Ishikawa (cell line): ENCODE results near the gene SLC2A8.

Experiments used
- CEBPB ChIP-seq: IDR thresholded peaks from 2 replicates; pipeline ENCODE4 v1.6.1; 2012
- CREB1 ChIP-seq: IDR thresholded peaks from 2 replicates; pipeline ENCODE4 v1.6.1; 2012; ENCODE audit warnings: low read depth
- EGR1 ChIP-seq: IDR thresholded peaks from 2 replicates; pipeline ENCODE4 v1.6.1; 2012
- EP300 ChIP-seq: IDR thresholded peaks from 2 replicates; pipeline ENCODE4 v1.6.1; 2012; ENCODE audit warnings: borderline replicate concordance
- FOXM1 ChIP-seq: IDR thresholded peaks from 2 replicates; pipeline ENCODE4 v1.6.1; 2012; ENCODE audit warnings: low read depth, borderline replicate concordance
- MAX ChIP-seq: IDR thresholded peaks from 2 replicates; pipeline ENCODE4 v1.6.1; 2012
- NFIC ChIP-seq: IDR thresholded peaks from 2 replicates; pipeline ENCODE4 v1.6.1; 2012
- RAD21 ChIP-seq: IDR thresholded peaks from 2 replicates; pipeline ENCODE4 v1.6.1; 2012; ENCODE audit warnings: low read depth
- REST ChIP-seq: IDR thresholded peaks from 2 replicates; pipeline ENCODE4 v1.6.1; 2012; ENCODE audit warnings: low read depth, mild to moderate bottlenecking
- TAF1 ChIP-seq: IDR thresholded peaks from 2 replicates; pipeline ENCODE4 v1.6.1; 2012; ENCODE audit warnings: low read depth, mild to moderate bottlenecking
- TCF12 ChIP-seq: IDR thresholded peaks from 2 replicates; pipeline ENCODE4 v1.6.1; 2012; ENCODE audit warnings: low read depth
- TEAD4 ChIP-seq: IDR thresholded peaks from 2 replicates; pipeline ENCODE4 v1.6.1; 2012
- USF1 ChIP-seq: IDR thresholded peaks from 2 replicates; pipeline ENCODE4 v1.6.1; 2012
- YY1 ChIP-seq: IDR thresholded peaks from 2 replicates; pipeline ENCODE4 v1.6.1; 2012; ENCODE audit warnings: low read depth
- ZBTB7A ChIP-seq: IDR thresholded peaks from 2 replicates; pipeline ENCODE4 v1.6.1; 2012; ENCODE audit warnings: low read depth

SLC2A8 gene

GRCh38 chr9:127405344-127406125, 8.6 kb downstream of the SLC2A8 start:
- TF ChIP-seq EP300 (no peak), ZBTB7A (no peak), MAX (no peak), TEAD4 (no peak), CEBPB (no peak), EGR1 (no peak), RAD21 (no peak), REST (no peak), YY1 (no peak), NFIC (no peak)

- TF ChIP-seq CREB1 (no peak), RAD21 (no peak), TAF1 (no peak), TEAD4 (no peak), TCF12 (no peak), ZBTB7A (no peak), CEBPB (no peak), MAX (no peak), EGR1 (no peak)
These were observed 10.0 kb downstream of the SLC2A8 start for GRCh38 chr9:127406799-127407491.

- TF ChIP-seq YY1: no peak
- no peak for TF ChIP-seq FOXM1
- no peak for TF ChIP-seq TCF12
- no peak for TF ChIP-seq EGR1
- TF ChIP-seq CREB1: no peak
These were observed 10.5 kb downstream of the SLC2A8 start for GRCh38 chr9:127407492-127407843.

- TF ChIP-seq EGR1 (no peak), TCF12 (no peak), YY1 (no peak), ZBTB7A (no peak), CEBPB (no peak), FOXM1 (no peak), REST (no peak), MAX (no peak), EP300 (no peak), RAD21 (no peak), USF1 (no peak), CREB1 (no peak), TAF1 (no peak), NFIC (no peak), TEAD4 (no peak)
These were observed 14.2 kb downstream of the SLC2A8 start for GRCh38 chr9:127411122-127411521.

GRCh38 chr9:127415141-127415540, 18.2 kb downstream of the SLC2A8 start:
- TF ChIP-seq TCF12 (no peak), FOXM1 (no peak), ZBTB7A (no peak)

GRCh38 chr9:127415657-127416056, 18.7 kb downstream of the SLC2A8 start:
- TF ChIP-seq MAX (no peak), NFIC (no peak), EGR1 (no peak)
